KG1 (cell line): ENCODE results near the gene HOXB3.

Source experiments
- DNase-seq: peaks from one replicate; lab custom pipeline; 2025; lab: John Stamatoyannopoulos, UW

HOXB3 gene

GRCh38 chr17:48569674-48570324, 20.2 kb downstream of the HOXB3 start:
- DNase-seq: no peak

- no peak for DNase-seq
Measured at GRCh38 chr17:48569240-48569582, 20.8 kb downstream of the HOXB3 start.

- no peak for DNase-seq
Measured at GRCh38 chr17:48568499-48569239, 21.4 kb downstream of the HOXB3 start.

- no peak for DNase-seq
Measured at GRCh38 chr17:48567646-48568354, 22.2 kb downstream of the HOXB3 start.

- DNase-seq: no peak
Measured at GRCh38 chr17:48567209-48567608, 22.8 kb downstream of the HOXB3 start.

- no peak for DNase-seq
Measured at GRCh38 chr17:48566717-48567116, 23.3 kb downstream of the HOXB3 start.

GRCh38 chr17:48565925-48566710, 23.9 kb downstream of the HOXB3 start:
- no peak for DNase-seq

- DNase-seq: no peak
Measured at GRCh38 chr17:48565022-48565554, 25.0 kb downstream of the HOXB3 start.

- DNase-seq: no peak
Measured at GRCh38 chr17:48564188-48565021, 25.6 kb downstream of the HOXB3 start.

GRCh38 chr17:48563867-48564187, 26.2 kb downstream of the HOXB3 start:
- no peak for DNase-seq

- DNase-seq: no peak
Measured at GRCh38 chr17:48563385-48563838, 26.6 kb downstream of the HOXB3 start.

GRCh38 chr17:48562934-48563333, 27.1 kb downstream of the HOXB3 start:
- DNase-seq: no peak

GRCh38 chr17:48561884-48562810, 27.9 kb downstream of the HOXB3 start:
- DNase-seq: no peak

GRCh38 chr17:48559840-48560817, 29.9 kb downstream of the HOXB3 start:
- DNase-seq: no peak

GRCh38 chr17:48559122-48559839, 30.8 kb downstream of the HOXB3 start:
- DNase-seq: no peak

- no peak for DNase-seq
Measured at GRCh38 chr17:48558831-48559121, 31.3 kb downstream of the HOXB3 start.

- no peak for DNase-seq
Measured at GRCh38 chr17:48558057-48558830, 31.8 kb downstream of the HOXB3 start.
